ENCODE measurements around the gene KRTAP12-1. TPM values are rescaled to one million over a fixed set of nuclear protein-coding genes. Genes with fewer than 3 reads are reported as not detected.

KRTAP12-1 gene
- total and polyA plus RNA-seq, 2 donors (not counting 3 experiments of a cell fraction or from before 2014, with no cell fraction given) = not detected

- TF ChIP-seq MAX (IDR thresholded peaks at IDR 0.05; ENCODE audit: insufficient read depth, insufficient read length) (no peak), EZH2 (IDR thresholded peaks at IDR 0.05; ENCODE audit: borderline replicate concordance, low read depth, low read length, severe bottlenecking) (peak; percentile 35)
- Histone ChIP-seq H3K36me3 (ENCODE audit: control insufficient read depth in 2 of 2, extremely low read depth in 1 of 2, insufficient read depth in 2 of 2, low read length in 2 of 2) (no peaks in the 10 kb centered on the region), H3K9me1 (replicated peaks; ENCODE audit: control insufficient read depth, extremely low read depth, insufficient read depth, low read length) (no peaks in the 10 kb centered on the region), H3K9me3 (replicated peaks; ENCODE audit: control insufficient read depth, insufficient read depth, low read length) (no peaks in the 10 kb centered on the region), H3K4me2 (ENCODE audit: insufficient read depth, low read length) (no peak overlapping the region), H3K4me3 (replicated peaks in 1 of 3; ENCODE audit: insufficient read depth in 1 of 3, low read depth in 1 of 3, low read length in 3 of 3) (no peak overlapping the region), H3K79me2 (ENCODE audit: control insufficient read depth, insufficient read depth, low read length) (no peaks in the 10 kb centered on the region), H4K20me1 (replicated peaks; ENCODE audit: control insufficient read depth, extremely low read depth, insufficient read depth, low read length) (no peaks in the 10 kb centered on the region), H3K9ac (replicated peaks; ENCODE audit: extremely low read depth, insufficient read depth, low read length) (no peak overlapping the region), H3K27me3 (ENCODE audit: control insufficient read depth in 2 of 2, insufficient read depth in 2 of 2, low read length in 2 of 2) (peaks cover 69 to 70% of the 10 kb centered on the region in 2 experiments), H3K27ac (ENCODE audit: insufficient read depth, low read depth, low read length) (no peak overlapping the region), H2AFZ (ENCODE audit: low read depth, low read length) (no peak overlapping the region), H3K4me1 (ENCODE audit: control insufficient read depth, extremely low read depth, insufficient read depth, low read length) (peaks cover 5% of the 10 kb centered on the region)
- dilution Hi-C loops (cut with MboI; ENCODE audit: extremely low pct_ligation_motif_present, low sequenced_read_pairs) (no loop called here), intact Hi-C loops (cut with micrococcal nuclease) (no loop called here)
- DNase-seq (ENCODE audit: low read depth, low spot score) = no peak
- ChIA-PET CTCF (interaction anchor here (1.1 kb wide), 1 partner anchor 87 kb away, joined by 3 read pairs; no protein-coding TSS in a partner anchor), POLR2A (no interaction called here)
- no peak for FAIRE-seq
- BruUV-seq (replicated peaks) = no TSS peak
Observed at GRCh38 chr21:44706026-44706705, 24.2 kb upstream of the KRTAP12-1 start.

GRCh38 chr21:44704636-44705001 lies 22.7 kb upstream of the KRTAP12-1 start:
- Histone ChIP-seq H4K20me1 (replicated peaks; ENCODE audit: control insufficient read depth, extremely low read depth, insufficient read depth, low read length) (no peaks in the 10 kb centered on the region), H3K4me1 (ENCODE audit: control insufficient read depth, extremely low read depth, insufficient read depth, low read length) (peaks cover under 1% of the 10 kb centered on the region), H3K4me2 (ENCODE audit: insufficient read depth, low read length) (no peak overlapping the region), H3K79me2 (ENCODE audit: control insufficient read depth, insufficient read depth, low read length) (no peaks in the 10 kb centered on the region), H2AFZ (ENCODE audit: low read depth, low read length) (no peak overlapping the region), H3K36me3 (ENCODE audit: control insufficient read depth in 2 of 2, extremely low read depth in 1 of 2, insufficient read depth in 2 of 2, low read length in 2 of 2) (no peaks in the 10 kb centered on the region), H3K9me3 (replicated peaks; ENCODE audit: control insufficient read depth, insufficient read depth, low read length) (no peaks in the 10 kb centered on the region), H3K9me1 (replicated peaks; ENCODE audit: control insufficient read depth, extremely low read depth, insufficient read depth, low read length) (no peaks in the 10 kb centered on the region), H3K9ac (replicated peaks; ENCODE audit: extremely low read depth, insufficient read depth, low read length) (no peak overlapping the region), H3K27ac (ENCODE audit: insufficient read depth, low read depth, low read length) (no peak overlapping the region), H3K4me3 (replicated peaks in 1 of 3; ENCODE audit: insufficient read depth in 1 of 3, low read depth in 1 of 3, low read length in 3 of 3) (no peak overlapping the region), H3K27me3 (ENCODE audit: control insufficient read depth in 2 of 2, insufficient read depth in 2 of 2, low read length in 2 of 2) (peaks cover 59 to 60% of the 10 kb centered on the region in 2 experiments)
- dilution Hi-C loops (cut with MboI; ENCODE audit: extremely low pct_ligation_motif_present, low sequenced_read_pairs) = no loop called here
- ChIA-PET POLR2A (no interaction called here), CTCF (no interaction called here)
- TF ChIP-seq CTCF (IDR thresholded peaks at IDR 0.05; ENCODE audit: extremely low read depth in 1 of 2, insufficient read depth in 1 of 2, low read depth in 1 of 2, low read length in 2 of 2) (no peak), EZH2 (IDR thresholded peaks at IDR 0.05; ENCODE audit: borderline replicate concordance, low read depth, low read length, severe bottlenecking) (peak; percentile 34)
- intact Hi-C loops (cut with micrococcal nuclease) = no loop called here
- no TSS peak for BruUV-seq (replicated peaks)
- DNase-seq (ENCODE audit: low read depth, low spot score) (no peak), FAIRE-seq (no peak)
